ENCODE results near the gene SPSB1.

- TF ChIP-seq POLR2A (IDR thresholded peaks at IDR 0.05) (no peak), EP300 (IDR thresholded peaks at IDR 0.05) (no peak), POLR2AphosphoS5 (IDR thresholded peaks at IDR 0.05) (no peak)
- TF ChIP-seq, protein P1, sequence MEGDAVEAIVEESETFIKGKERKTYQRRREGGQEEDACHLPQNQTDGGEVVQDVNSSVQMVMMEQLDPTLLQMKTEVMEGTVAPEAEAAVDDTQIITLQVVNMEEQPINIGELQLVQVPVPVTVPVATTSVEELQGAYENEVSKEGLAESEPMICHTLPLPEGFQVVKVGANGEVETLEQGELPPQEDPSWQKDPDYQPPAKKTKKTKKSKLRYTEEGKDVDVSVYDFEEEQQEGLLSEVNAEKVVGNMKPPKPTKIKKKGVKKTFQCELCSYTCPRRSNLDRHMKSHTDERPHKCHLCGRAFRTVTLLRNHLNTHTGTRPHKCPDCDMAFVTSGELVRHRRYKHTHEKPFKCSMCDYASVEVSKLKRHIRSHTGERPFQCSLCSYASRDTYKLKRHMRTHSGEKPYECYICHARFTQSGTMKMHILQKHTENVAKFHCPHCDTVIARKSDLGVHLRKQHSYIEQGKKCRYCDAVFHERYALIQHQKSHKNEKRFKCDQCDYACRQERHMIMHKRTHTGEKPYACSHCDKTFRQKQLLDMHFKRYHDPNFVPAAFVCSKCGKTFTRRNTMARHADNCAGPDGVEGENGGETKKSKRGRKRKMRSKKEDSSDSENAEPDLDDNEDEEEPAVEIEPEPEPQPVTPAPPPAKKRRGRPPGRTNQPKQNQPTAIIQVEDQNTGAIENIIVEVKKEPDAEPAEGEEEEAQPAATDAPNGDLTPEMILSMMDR (IDR thresholded peaks at IDR 0.05), result no peak
These were observed 107.9 kb downstream of the SPSB1 start for GRCh38 chr1:9400425-9401079.

All from stomach (tissue), 4 donors.